Colonic mucosa (tissue), 4 donors: ENCODE measurements around the gene NAA60. TPM values are rescaled to one million over a fixed set of nuclear protein-coding genes. Genes with fewer than 3 reads are reported as not detected.

Source experiments
- DNase-seq: peaks from one replicate; pipeline ENCODE4 v3.0.0-alpha.2; 2020
- H3K27ac ChIP-seq: fragments of 200-600 bp; one replicate; pipeline ENCODE4 v1.8.0; 2021
- H3K27me3 ChIP-seq: fragments of 200-600 bp; one replicate; pipeline ENCODE4 v1.8.0; 2021
- H3K36me3 ChIP-seq: fragments of 200-600 bp; one replicate; pipeline ENCODE4 v1.8.0; 2021
- H3K4me1 ChIP-seq: fragments of 200-600 bp; one replicate; pipeline ENCODE4 v1.8.0; 2021; ENCODE audit warnings: mild to moderate bottlenecking
- H3K4me3 ChIP-seq: fragments of 200-600 bp; one replicate; pipeline ENCODE4 v1.8.0; 2021
- H3K9ac ChIP-seq, 2 donors: one replicate each; pipeline ENCODE4 v1.7.0; 2013; ENCODE audit warnings: control low read depth in 2 of 2, low read depth in 2 of 2, low read length in 2 of 2
- H3K9me3 ChIP-seq: fragments of 200-600 bp; one replicate; pipeline ENCODE4 v1.8.0; 2021
- CTCF ChIP-seq: fragments of 200-600 bp; IDR thresholded peaks from one replicate; pipeline ENCODE4 v1.8.0; 2022; ENCODE audit warnings: antibody characterized with exemption, mild to moderate bottlenecking
- intact Hi-C: fragments of 100-400 bp; cut with DNase I; formaldehyde crosslinking; loops from one replicate; pipeline ENCODE4 v1.14.1; 2022
- total RNA-seq, 2 donors: library from RNA; stranded (reverse); fragmentation: NEBNext Ultra II Directional in 1 of 2; extraction: Animal tissue kit (Norgen Biotek cat#: 25700) in 1 of 2; gene quantifications; one replicate each; pipeline ENCODE4 v1.2.1, GENCODE V29; 2021
- donor health status: healthy.
- donor health status: DM: no; HTN: no; CAD: no.
- donor health status: DM: no; HTN: no; CAD: no.

NAA60 gene
- total RNA-seq, 2 donors from 2014 or later = 56.8 to 68.6 TPM

- DNase-seq = peak; percentile 64
- no peaks in the 10 kb centered on the region for H3K36me3 ChIP-seq
- no peak for TF ChIP-seq CTCF
- H3K4me1 ChIP-seq = no peaks in the 10 kb centered on the region
- intact Hi-C loops = loop anchor here (10.0 kb wide), 1 partner anchor 51 kb away; the partner anchor contains the start of gene C16orf90
- peak overlapping the region; percentile 63 for H3K4me3 ChIP-seq
- no peaks in the 10 kb centered on the region for H3K9me3 ChIP-seq
- peak overlapping the region; percentile 42 for H3K27ac ChIP-seq
- no peaks in the 10 kb centered on the region for H3K27me3 ChIP-seq
- H3K9ac ChIP-seq = peak overlapping the region; percentile 72 to 78
These were observed 530 bp downstream of the NAA60 start for GRCh38 chr16:3444032-3444388.

GRCh38 chr16:3454093-3454492 is 10.6 kb downstream of the NAA60 start:
- no peaks in the 10 kb centered on the region for H3K36me3 ChIP-seq
- H3K4me1 ChIP-seq = peaks cover 11% of the 10 kb centered on the region
- intact Hi-C loops = no loop called here
- H3K9ac ChIP-seq = no peak overlapping the region
- no peak overlapping the region for H3K4me3 ChIP-seq
- TF ChIP-seq CTCF = no peak
- no peaks in the 10 kb centered on the region for H3K9me3 ChIP-seq
- DNase-seq = no peak
- H3K27ac ChIP-seq = no peak overlapping the region
- H3K27me3 ChIP-seq = no peaks in the 10 kb centered on the region

- no peak overlapping the region for H3K4me3 ChIP-seq
- no peaks in the 10 kb centered on the region for H3K27me3 ChIP-seq
- no peak for TF ChIP-seq CTCF
- no peak overlapping the region for H3K9ac ChIP-seq
- no peaks in the 10 kb centered on the region for H3K9me3 ChIP-seq
- H3K36me3 ChIP-seq = no peaks in the 10 kb centered on the region
- intact Hi-C loops = no loop called here
- peaks cover 17% of the 10 kb centered on the region for H3K4me1 ChIP-seq
- no peak overlapping the region for H3K27ac ChIP-seq
- no peak for DNase-seq
These were observed 11.2 kb downstream of the NAA60 start for GRCh38 chr16:3454631-3455147.

- Histone ChIP-seq H3K9me3 (no peaks in the 10 kb centered on the region), H3K9ac (peak overlapping the region; percentile 90 to 98), H3K36me3 (no peaks in the 10 kb centered on the region), H3K4me1 (peaks cover 38% of the 10 kb centered on the region), H3K27ac (peak overlapping the region; percentile 96), H3K4me3 (peak overlapping the region; percentile 76), H3K27me3 (no peaks in the 10 kb centered on the region)
- peak; percentile 33 for TF ChIP-seq CTCF
- DNase-seq = peak; percentile 86
- intact Hi-C loops = no loop called here
These were observed 14.2 kb downstream of the NAA60 start for GRCh38 chr16:3457434-3458252.

GRCh38 chr16:3458278-3458851 is 14.9 kb downstream of the NAA60 start:
- TF ChIP-seq CTCF = no peak
- no peaks in the 10 kb centered on the region for H3K9me3 ChIP-seq
- H3K27me3 ChIP-seq = no peaks in the 10 kb centered on the region
- peak overlapping the region; percentile 76 for H3K4me3 ChIP-seq
- H3K36me3 ChIP-seq = no peaks in the 10 kb centered on the region
- peak overlapping the region; percentile 98 to 99 for H3K9ac ChIP-seq
- intact Hi-C loops = no loop called here
- H3K27ac ChIP-seq = peak overlapping the region; percentile 96
- DNase-seq = peak; percentile 46
- peaks cover 38% of the 10 kb centered on the region for H3K4me1 ChIP-seq
